BE2C (cell line): ENCODE data around the gene WNT2B.

Experiments used
- DNase-seq: peaks from one replicate; pipeline ENCODE4 v3.0.0-alpha.2; 2020
- H3K27me3 ChIP-seq: fragments of 250-450 bp; sonication (Bioruptor Pico); 2 replicates; pipeline ENCODE4 v1.5.1; 2020; ENCODE audit warnings: mild to moderate bottlenecking
- H3K36me3 ChIP-seq: fragments of 250-450 bp; sonication (Bioruptor Pico); 2 replicates; pipeline ENCODE4 v1.5.1; 2020; ENCODE audit warnings: mild to moderate bottlenecking
- H3K4me1 ChIP-seq: fragments of 250-450 bp; sonication (Bioruptor Pico); 2 replicates; pipeline ENCODE4 v1.5.1; 2020
- H3K4me3 ChIP-seq: 2 replicates; pipeline ENCODE4 v1.5.1; 2011; ENCODE audit warnings: low read depth, low read length
- H3K9me3 ChIP-seq: fragments of 250-450 bp; sonication (Bioruptor Pico); 2 replicates; pipeline ENCODE4 v1.5.1; 2020
- CTCF ChIP-seq: IDR thresholded peaks from 2 replicates; pipeline ENCODE4 v1.5.1; 2012; ENCODE audit warnings: mild to moderate bottlenecking, low read depth, low read length

WNT2B gene

GRCh38 chr1:112488141-112488540, 20.6 kb upstream of the WNT2B start:
- Histone ChIP-seq H3K4me3 (no peak overlapping the region), H3K36me3 (no peaks in the 10 kb centered on the region), H3K9me3 (no peaks in the 10 kb centered on the region), H3K27me3 (peaks cover 3% of the 10 kb centered on the region), H3K4me1 (no peaks in the 10 kb centered on the region)
- no peak for DNase-seq
- no peak for TF ChIP-seq CTCF

GRCh38 chr1:112492076-112492475, 16.7 kb upstream of the WNT2B start:
- no peaks in the 10 kb centered on the region for H3K4me1 ChIP-seq
- TF ChIP-seq CTCF, result no peak
- no peak for DNase-seq
- no peaks in the 10 kb centered on the region for H3K9me3 ChIP-seq
- H3K27me3 ChIP-seq, result peaks cover 8% of the 10 kb centered on the region
- H3K4me3 ChIP-seq, result no peak overlapping the region
- no peaks in the 10 kb centered on the region for H3K36me3 ChIP-seq

- TF ChIP-seq CTCF, result no peak
- Histone ChIP-seq H3K36me3 (no peaks in the 10 kb centered on the region), H3K4me3 (no peak overlapping the region), H3K4me1 (no peaks in the 10 kb centered on the region), H3K27me3 (peaks cover 8% of the 10 kb centered on the region), H3K9me3 (no peaks in the 10 kb centered on the region)
- no peak for DNase-seq
Measured at GRCh38 chr1:112493351-112493750, 15.4 kb upstream of the WNT2B start.

GRCh38 chr1:112496290-112496689, 12.5 kb upstream of the WNT2B start:
- no peak for TF ChIP-seq CTCF
- no peaks in the 10 kb centered on the region for H3K9me3 ChIP-seq
- H3K4me3 ChIP-seq, result no peak overlapping the region
- no peaks in the 10 kb centered on the region for H3K4me1 ChIP-seq
- H3K27me3 ChIP-seq, result peaks cover 10% of the 10 kb centered on the region
- no peak for DNase-seq
- H3K36me3 ChIP-seq, result no peaks in the 10 kb centered on the region

- Histone ChIP-seq H3K4me1 (peaks cover 4% of the 10 kb centered on the region; the same call in 1 of the 2 replicates), H3K4me3 (peak overlapping the region; percentile 54), H3K36me3 (no peaks in the 10 kb centered on the region), H3K9me3 (no peaks in the 10 kb centered on the region), H3K27me3 (peaks cover 25% of the 10 kb centered on the region)
- peak; percentile 76 for DNase-seq
- TF ChIP-seq CTCF, result peak; percentile 64
Measured at GRCh38 chr1:112501810-112502641, 6.7 kb upstream of the WNT2B start.

GRCh38 chr1:112502826-112503225, 5.9 kb upstream of the WNT2B start:
- H3K36me3 ChIP-seq, result no peaks in the 10 kb centered on the region
- peaks cover 4% of the 10 kb centered on the region; the same call in 1 of the 2 replicates for H3K4me1 ChIP-seq
- H3K27me3 ChIP-seq, result peaks cover 32% of the 10 kb centered on the region
- no peak for TF ChIP-seq CTCF
- DNase-seq, result no peak
- H3K4me3 ChIP-seq, result peak overlapping the region; percentile 54; the same call in 1 of the 2 replicates
- H3K9me3 ChIP-seq, result no peaks in the 10 kb centered on the region
